ENCODE data around the gene TMEM255B.

Gene TMEM255B

GRCh38 chr13:113749507-113749906 lies 9.5 kb upstream of the TMEM255B start:
- Histone ChIP-seq H2AFZ (ENCODE audit: low read depth, low read length, severe bottlenecking) (no peak overlapping the region), H3K9me3 (ENCODE audit: insufficient read depth, low read length) (peaks cover 14% of the 10 kb centered on the region; the same call in 1 of the 2 replicates), H3K27me3 (ENCODE audit: low read length) (no peaks in the 10 kb centered on the region), H4K20me1 (ENCODE audit: low read depth, low read length) (no peaks in the 10 kb centered on the region), H3K4me2 (ENCODE audit: low read depth, low read length, poor library complexity, severe bottlenecking) (no peak overlapping the region), H3K27ac (ENCODE audit: low read depth, low read length) (no peak overlapping the region), H3K79me2 (ENCODE audit: insufficient read depth, low read length) (no peaks in the 10 kb centered on the region), H3F3A (ENCODE audit: insufficient read depth) (no peaks in the 10 kb centered on the region), H3K4me3 (ENCODE audit: insufficient read depth, low read length, poor library complexity, severe bottlenecking) (no peak overlapping the region), H3K9ac (ENCODE audit: low read length) (no peak overlapping the region), H3K9me2 (replicated peaks; ENCODE audit: insufficient read depth, low read length) (no peaks in the 10 kb centered on the region), H3K36me3 (ENCODE audit: low read length) (no peaks in the 10 kb centered on the region)
- TF ChIP-seq CTCF (IDR thresholded peaks at IDR 0.05; ENCODE audit: insufficient read depth, low read length, poor library complexity, severe bottlenecking) (no peak), EZH2phosphoT487 (conservative IDR thresholded peaks at IDR 0.05; ENCODE audit: low read length) (no peak)

- Histone ChIP-seq H3K4me3 (ENCODE audit: insufficient read depth, low read length, poor library complexity, severe bottlenecking) (no peak overlapping the region), H2AFZ (ENCODE audit: low read depth, low read length, severe bottlenecking) (no peak overlapping the region), H3K79me2 (ENCODE audit: insufficient read depth, low read length) (no peaks in the 10 kb centered on the region), H3K9me2 (replicated peaks; ENCODE audit: insufficient read depth, low read length) (no peaks in the 10 kb centered on the region), H3K27ac (ENCODE audit: low read depth, low read length) (no peak overlapping the region), H4K20me1 (ENCODE audit: low read depth, low read length) (no peaks in the 10 kb centered on the region), H3K9me3 (ENCODE audit: insufficient read depth, low read length) (peaks cover 14% of the 10 kb centered on the region; the same call in 1 of the 2 replicates), H3K36me3 (ENCODE audit: low read length) (no peaks in the 10 kb centered on the region), H3F3A (ENCODE audit: insufficient read depth) (no peaks in the 10 kb centered on the region), H3K9ac (ENCODE audit: low read length) (no peak overlapping the region), H3K27me3 (ENCODE audit: low read length) (no peaks in the 10 kb centered on the region), H3K4me2 (ENCODE audit: low read depth, low read length, poor library complexity, severe bottlenecking) (no peak overlapping the region)
- TF ChIP-seq CTCF (IDR thresholded peaks at IDR 0.05; ENCODE audit: insufficient read depth, low read length, poor library complexity, severe bottlenecking) = no peak
- TF ChIP-seq EZH2phosphoT487 (conservative IDR thresholded peaks at IDR 0.05; ENCODE audit: low read length) = no peak
These were observed 9.1 kb upstream of the TMEM255B start for GRCh38 chr13:113749967-113750366.

GRCh38 chr13:113750554-113751399 lies 8.2 kb upstream of the TMEM255B start:
- no peak overlapping the region for H3K27ac ChIP-seq (ENCODE audit: low read depth, low read length)
- no peaks in the 10 kb centered on the region for H4K20me1 ChIP-seq (ENCODE audit: low read depth, low read length)
- no peak overlapping the region for H3K4me2 ChIP-seq (ENCODE audit: low read depth, low read length, poor library complexity, severe bottlenecking)
- H3K4me3 ChIP-seq (ENCODE audit: insufficient read depth, low read length, poor library complexity, severe bottlenecking) = no peak overlapping the region
- no peak overlapping the region for H3K9ac ChIP-seq (ENCODE audit: low read length)
- no peaks in the 10 kb centered on the region for H3K36me3 ChIP-seq (ENCODE audit: low read length)
- no peaks in the 10 kb centered on the region for H3K9me2 ChIP-seq (replicated peaks; ENCODE audit: insufficient read depth, low read length)
- no peaks in the 10 kb centered on the region for H3K79me2 ChIP-seq (ENCODE audit: insufficient read depth, low read length)
- no peaks in the 10 kb centered on the region for H3K27me3 ChIP-seq (ENCODE audit: low read length)
- no peak overlapping the region for H2AFZ ChIP-seq (ENCODE audit: low read depth, low read length, severe bottlenecking)
- peaks cover 14% of the 10 kb centered on the region; the same call in 1 of the 2 replicates for H3K9me3 ChIP-seq (ENCODE audit: insufficient read depth, low read length)
- H3F3A ChIP-seq (ENCODE audit: insufficient read depth) = no peaks in the 10 kb centered on the region
- TF ChIP-seq CTCF (IDR thresholded peaks at IDR 0.05; ENCODE audit: insufficient read depth, low read length, poor library complexity, severe bottlenecking) = no peak
- TF ChIP-seq EZH2phosphoT487 (conservative IDR thresholded peaks at IDR 0.05; ENCODE audit: low read length) = no peak

Data from SU-DHL-6 (cell line).